ENCODE results near the gene ZFPL1.

The ZFPL1 gene

DNA sequence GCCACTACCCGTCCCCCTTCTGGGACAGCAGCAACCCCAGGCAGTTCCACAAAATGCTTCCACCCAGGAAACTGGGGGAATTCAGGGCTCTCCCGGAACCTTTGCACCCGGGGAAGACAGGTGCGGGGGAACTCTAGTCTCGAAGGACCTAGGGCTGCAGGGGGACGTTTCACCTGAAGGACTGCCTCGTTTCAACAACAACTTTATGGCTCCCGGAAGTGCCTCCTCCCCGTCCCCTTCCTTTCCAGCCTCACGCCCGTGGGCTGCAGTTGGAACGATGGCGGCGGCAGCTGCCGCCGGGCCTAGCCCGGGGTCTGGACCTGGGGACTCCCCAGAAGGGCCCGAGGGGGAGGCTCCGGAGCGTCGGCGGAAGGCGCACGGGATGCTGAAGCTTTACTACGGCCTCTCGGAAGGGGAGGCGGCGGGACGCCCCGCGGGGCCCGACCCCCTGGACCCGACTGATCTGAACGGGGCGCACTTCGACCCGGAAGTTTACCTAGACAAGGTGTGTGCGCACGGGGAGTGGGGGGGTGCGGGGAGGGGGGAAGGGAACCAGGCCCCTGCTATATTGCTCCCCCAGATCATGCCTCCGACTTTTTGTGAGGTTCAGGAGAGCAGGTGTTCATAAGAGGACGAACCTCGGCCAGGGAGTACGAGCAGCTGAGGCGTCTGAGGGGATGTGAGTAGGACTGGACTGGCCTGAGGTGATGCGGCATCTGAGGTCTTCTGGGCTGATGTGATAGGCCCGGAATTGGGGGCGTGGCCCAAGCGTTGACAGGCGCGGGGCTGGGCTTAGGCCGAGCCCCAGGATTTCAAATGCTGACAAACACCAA is 12.2 kb downstream of the ZFPL1 start, which contains the start of gene VPS51:
TSS of gene VPS51 (plus strand) at position 241 of the 833 bp plus-strand sequence. CDS start at position 278, 37 bp downstream.
- DNase-seq, result peak; percentile 87 to 89

DNA sequence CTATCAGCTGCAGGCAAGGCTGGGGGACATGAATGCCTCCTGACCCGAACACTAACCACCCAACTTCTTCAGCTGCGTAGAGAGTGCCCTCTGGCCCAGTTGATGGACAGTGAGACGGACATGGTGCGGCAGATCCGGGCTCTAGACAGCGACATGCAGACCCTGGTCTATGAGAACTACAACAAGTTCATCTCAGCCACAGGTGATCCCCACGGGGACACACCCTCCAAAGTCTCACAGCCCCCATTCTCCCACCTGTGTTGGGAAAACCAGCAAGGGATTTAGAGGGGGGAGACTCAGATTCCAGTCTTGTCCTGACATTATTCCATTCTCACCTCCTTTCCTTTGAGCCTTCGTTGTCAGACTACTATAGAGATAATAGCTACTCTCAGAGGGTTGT is 12.9 kb downstream of the ZFPL1 start:
- DNase-seq, result no peak

DNA sequence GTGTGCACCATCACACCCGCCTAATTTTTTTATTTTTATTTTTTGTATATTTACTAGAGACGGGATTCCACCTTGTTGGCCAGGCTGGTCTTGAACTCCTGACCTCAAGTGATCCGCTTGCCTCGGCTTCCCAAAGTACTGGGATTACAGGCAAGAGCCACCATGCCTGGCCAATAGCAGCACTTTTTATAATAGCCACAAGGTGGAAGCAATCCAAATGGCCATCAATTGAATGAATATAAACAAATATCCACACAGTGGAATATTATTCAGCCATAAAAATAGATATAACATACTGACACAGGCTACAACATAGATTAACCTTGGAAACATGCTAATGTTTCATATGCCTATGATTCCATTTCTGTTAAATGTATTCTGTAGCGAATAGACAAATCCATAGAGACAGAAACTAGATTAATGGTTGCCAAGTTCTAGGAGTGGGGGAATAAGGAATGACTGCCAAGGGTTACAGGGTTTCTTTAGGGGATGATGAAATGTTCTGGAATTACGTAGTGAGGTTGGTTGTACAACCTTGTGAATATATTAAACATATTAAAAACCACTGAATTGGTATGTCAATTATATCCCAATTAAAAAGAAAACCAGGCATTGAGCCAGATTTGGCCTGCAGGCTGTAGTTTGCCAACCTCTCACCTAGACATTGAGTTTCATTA is 16.8 kb downstream of the ZFPL1 start:
- DNase-seq, result no peak

DNA sequence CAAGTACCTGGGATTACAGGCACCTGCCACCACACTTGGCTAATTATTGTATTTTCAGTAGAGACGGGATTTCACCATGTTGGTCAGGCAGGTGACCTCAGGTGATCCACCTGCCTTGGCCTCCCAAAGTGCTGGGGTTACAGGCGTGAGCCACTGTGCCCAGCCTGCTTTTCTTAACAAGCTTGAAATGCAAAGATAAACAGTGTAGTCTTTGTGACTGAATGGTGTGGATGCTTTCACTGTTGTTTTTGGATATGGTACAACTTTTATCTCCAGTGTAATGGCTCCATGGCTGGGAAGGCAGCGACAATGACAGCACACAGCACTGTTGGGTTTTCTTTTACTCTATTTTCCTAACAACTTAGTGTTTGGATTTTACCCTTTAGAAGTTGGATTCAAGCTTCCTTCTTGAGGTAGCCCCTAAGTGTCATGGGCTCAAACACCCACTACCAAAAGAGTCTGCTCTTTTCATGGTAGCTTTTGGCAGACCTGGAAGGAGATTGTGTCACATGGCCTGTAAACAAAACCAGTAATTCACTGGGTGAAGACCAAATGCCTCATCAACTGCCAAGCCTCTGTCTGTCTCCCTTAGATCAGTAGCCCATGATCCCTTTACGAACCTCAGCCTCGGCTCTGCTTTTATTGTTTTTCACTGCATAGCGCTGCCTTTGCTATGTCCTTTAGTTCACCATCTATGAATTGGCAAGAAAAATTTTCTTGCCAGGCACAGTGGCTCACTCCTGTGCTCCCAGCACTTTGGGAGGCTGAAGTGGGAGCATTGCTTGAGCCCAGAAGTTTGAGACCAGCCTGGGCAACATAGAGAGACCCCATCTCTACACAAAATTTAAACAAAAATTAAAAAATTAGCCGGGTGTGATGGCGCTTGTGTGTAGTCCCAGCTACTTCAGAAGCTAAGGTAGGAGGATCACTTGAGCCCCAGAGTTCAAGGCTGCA is 18.4 kb downstream of the ZFPL1 start:
- DNase-seq, result no peak

DNA sequence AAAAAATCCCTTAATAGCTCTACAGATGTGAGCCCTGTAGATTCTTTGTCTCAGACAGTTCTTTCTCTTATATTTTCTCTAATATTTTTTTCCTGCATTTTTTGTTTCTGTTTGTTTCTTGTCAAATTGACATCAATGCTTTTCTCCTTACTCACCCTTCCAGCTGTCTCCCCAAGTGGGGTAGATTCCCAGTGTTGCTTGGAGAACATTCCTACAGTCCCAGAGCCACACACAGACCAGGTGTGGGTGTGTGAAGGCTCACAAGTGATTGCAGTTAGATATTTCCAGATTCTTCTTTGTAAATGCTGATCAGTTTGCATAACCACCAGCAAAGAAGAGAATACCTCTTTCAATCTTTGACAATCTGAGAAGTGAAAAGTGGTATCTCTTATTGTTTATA is 19.5 kb downstream of the ZFPL1 start:
- DNase-seq, result no peak

DNA sequence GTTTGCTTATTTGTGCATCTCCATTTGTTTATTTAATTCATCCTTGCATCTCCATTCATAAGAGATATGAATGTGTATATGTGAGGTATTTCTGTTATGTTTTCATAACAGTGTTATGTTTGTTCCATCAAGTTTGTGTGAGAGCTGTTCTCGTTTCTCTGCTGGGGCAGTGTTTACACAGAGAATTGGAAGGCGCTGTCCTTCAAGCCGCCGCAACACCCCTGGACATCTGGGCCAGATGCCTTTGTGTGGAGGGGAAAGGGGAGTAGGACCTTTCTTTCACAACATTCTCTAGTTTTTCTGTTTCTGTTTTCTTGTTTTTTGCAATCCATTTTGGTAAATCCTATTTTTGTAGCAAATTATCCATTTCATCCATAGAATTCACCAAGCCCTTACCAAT is 20.6 kb downstream of the ZFPL1 start:
- DNase-seq, result no peak

DNA sequence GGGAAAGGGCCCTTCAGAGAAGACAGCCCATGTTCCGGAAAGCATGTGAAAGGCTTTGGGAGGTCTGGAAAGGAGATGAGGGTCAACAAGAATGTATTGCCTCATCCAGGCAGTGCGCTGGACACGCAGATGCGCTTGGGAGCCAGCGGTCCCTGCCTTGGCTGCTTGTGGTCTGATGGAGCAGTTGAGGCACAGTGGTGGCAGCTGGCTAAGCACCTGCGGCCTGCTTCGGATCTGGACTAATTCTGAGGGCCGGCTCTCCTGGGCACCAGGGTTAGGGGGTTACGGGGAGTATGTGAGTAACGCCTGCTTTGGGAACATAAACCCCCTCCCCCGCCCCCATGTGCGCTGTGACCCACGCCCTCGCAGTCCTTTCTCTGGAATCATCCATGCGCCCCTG is 23.1 kb downstream of the ZFPL1 start:
- no peak for DNase-seq

DNA sequence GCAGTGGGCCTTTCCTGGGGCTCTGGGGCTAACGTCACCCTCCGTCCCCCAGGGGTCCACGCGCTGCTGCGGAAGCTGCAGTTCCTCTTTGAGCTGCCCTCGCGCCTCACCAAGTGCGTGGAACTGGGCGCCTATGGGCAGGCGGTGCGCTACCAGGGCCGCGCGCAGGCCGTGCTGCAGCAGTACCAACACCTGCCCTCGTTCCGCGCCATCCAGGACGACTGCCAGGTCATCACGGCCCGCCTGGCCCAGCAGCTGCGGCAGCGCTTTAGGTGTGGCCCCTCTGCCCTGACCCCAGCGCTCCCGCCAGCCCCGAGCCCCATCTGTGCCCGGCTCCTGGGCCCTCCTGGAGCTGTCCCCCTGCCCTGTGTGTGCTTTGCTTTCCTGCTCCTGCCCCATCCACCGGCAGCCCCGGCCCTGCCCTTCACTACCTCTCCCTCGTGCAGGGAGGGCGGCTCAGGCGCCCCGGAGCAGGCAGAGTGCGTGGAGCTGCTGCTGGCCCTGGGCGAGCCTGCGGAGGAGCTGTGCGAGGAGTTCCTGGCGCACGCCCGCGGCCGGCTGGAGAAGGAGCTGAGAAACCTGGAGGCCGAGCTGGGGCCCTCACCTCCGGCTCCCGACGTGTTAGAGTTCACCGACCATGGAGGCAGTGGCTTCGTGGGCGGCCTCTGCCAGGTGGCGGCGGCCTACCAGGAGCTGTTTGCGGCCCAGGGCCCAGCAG is 23.9 kb downstream of the ZFPL1 start:
- no peak for DNase-seq

DNA sequence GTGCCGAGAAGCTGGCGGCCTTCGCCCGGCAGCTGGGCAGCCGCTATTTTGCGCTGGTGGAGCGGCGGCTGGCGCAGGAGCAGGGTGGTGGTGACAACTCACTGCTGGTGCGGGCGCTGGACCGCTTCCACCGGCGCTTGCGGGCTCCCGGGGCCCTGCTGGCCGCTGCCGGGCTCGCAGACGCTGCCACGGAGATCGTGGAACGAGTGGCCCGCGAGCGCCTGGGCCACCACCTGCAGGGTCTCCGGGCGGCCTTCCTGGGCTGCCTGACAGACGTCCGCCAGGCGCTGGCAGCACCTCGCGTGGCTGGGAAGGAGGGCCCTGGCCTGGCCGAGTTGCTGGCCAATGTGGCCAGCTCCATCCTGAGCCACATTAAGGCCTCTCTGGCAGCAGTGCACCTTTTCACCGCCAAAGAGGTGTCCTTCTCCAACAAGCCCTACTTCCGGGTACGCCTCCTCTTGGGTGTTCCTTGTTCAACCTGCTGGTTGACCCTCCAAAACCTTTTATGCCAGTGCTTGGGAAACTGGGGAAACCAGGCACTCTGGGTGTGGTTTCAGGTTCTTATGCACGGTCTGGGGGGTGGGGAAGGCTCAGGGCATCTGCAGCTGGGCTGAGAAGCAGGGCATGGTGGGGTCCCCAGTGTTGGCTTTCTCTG is 24.6 kb downstream of the ZFPL1 start:
- no peak for DNase-seq

DNA sequence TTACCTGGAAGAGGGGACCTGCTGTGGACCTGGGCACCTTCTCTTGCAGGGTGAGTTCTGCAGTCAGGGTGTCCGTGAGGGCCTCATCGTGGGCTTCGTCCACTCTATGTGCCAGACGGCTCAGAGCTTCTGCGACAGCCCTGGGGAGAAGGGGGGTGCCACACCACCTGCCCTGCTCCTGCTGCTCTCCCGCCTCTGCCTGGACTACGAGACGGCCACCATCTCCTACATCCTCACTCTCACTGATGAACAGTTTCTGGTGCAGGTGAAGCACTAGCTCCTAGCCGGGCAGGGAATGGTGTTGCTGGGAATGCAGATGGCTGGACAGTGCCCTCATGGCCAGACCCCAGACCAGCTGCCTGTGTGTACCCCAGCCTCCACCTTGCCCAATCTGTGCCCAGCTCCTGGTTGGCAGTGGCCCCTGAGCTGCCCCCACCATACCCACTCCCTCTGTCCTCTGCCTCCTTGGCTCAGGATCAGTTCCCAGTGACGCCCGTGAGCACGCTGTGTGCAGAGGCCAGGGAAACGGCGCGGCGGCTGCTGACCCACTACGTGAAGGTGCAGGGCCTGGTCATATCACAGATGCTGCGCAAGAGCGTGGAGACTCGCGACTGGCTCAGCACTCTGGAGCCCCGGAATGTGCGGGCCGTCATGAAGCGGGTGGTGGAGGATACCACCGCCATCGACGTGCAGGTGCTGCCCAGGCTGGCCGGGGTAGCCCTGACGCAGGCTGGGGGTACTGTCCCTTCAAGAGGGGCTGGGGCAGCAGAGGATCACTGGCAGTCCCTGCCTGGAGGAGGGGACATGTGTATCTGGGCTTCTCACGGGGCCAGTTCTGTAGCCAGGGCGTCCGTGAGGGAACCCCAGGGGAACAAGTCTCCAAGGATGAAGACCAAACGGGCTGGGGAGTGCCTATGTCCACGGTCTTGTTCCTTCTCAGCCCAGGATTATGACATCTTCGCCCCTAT is 25.5 kb downstream of the ZFPL1 start:
- DNase-seq, result no peak

DNA sequence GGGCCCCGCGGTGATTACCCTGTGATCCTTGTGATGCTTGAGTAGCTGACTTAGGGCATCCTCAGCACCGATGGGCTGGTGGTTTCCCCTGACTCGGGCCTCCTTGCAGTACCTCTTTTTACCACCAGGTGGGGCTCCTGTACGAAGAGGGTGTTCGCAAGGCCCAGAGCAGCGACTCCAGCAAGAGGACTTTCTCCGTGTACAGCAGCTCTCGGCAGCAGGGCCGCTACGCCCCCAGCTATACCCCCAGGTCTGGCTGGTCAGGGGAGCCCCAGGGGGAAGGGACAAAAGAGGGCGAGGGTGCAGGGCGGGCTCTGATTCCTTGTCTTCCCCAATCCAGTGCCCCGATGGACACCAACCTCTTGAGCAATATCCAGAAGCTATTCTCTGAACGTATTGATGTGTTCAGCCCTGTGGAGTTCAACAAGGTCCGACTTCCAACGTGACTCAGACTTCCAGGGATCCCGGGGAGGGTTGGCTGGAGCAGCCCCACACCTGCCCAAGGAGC is 26.4 kb downstream of the ZFPL1 start:
- DNase-seq, result peak; percentile 98 to 99

DNA sequence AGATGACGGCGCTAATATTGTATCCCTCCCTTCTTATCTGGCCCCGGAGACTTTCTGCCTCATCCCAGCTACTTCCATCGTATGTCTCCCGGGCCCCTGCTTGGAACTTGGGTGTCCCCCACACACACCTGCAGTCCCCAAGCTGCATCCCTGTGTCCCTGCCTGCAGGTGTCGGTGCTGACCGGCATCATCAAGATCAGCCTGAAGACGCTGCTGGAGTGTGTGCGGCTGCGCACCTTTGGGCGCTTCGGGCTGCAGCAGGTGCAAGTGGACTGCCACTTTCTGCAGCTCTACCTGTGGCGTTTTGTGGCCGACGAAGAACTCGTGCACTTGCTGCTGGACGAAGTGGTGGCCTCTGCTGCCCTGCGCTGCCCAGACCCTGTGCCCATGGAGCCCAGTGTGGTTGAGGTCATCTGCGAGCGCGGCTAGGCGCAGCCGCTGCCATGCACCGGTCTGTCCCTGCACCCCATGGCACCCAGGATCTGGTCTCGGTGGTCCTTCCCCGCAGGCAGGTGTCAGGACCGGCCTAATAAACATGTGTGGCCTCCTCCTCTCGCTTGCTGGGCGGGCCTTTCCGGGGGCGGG is 27.2 kb downstream of the ZFPL1 start:
- DNase-seq, result no peak

DNA sequence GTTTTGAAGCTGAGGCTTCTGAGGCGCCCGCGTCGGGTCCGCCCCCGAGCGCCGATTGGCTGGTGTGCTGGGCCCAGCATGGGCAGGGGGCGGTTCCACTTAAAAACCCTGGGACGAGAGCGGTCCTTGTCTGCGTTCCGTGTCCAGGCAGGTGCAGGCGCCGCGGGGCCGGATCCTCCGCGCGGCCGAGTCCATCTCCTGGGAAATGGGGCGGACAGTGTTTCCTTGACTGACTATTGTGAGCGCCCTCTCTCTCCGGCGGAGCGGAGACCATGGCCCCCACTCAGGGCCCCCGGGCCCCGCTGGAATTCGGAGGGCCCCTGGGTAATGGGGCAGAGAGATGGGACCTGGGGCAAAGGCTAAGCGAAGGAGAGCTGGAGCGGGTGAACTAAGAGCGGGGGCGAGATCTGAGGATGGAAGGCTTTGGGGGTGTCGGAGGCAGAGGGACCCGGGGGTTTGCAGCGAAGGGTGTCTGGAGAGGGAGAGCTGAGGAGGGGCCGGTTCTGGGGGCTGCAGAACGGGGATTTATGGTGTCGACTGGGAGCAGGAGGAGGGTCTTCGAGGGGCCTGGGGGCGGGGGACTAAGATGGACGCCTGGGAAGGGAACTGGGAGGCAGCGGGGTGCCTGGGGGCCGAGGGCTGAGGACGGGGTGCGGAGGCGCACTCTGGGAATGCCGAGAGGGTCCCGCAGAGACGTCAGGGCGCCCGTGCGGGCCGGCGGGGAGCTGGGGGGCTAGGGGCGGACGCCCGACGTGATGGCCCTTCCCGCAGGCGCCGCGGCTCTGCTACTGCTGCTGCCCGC is 27.9 kb downstream of the ZFPL1 start, which contains the start of gene TM7SF2:
TSS of gene TM7SF2 (plus strand) at position 129 of the 802 bp plus-strand sequence. CDS start at position 273, 144 bp downstream.
- DNase-seq, result peak; percentile 94 to 96

DNA sequence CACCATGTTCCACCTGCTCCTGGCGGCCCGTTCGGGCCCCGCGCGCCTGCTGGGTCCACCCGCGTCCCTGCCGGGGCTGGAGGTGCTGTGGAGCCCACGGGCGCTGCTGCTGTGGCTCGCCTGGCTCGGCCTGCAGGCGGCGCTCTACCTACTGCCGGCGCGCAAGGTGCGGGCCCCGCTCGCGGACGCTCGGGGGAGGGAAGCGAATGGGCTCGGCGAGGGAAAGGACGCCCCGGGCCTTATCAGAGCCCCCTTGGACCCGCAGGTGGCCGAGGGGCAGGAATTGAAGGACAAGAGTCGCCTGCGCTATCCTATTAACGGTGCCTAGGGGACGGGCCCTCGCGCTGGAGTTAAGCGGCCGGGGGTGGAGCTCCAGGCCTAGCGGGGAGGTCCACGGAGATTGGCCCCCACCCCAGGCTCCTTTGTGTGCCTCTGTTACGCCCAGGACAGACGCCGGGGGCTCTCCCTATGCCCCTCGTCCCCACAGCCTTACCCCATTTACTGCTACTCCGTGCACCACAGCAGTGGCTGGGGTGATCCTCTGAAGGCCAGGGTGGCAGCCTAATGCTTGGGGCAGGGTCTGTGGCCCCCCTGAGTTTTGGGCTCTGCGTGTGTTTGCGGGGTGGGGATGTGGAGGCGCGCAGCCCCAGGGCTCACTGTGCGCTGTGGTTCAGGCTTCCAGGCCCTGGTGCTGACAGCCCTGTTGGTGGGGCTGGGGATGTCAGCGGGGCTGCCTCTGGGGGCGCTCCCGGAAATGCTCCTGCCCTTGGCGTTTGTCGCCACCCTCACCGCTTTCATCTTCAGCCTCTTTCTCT is 28.7 kb downstream of the ZFPL1 start:
- DNase-seq, result peak; percentile 79 to 80

DNA sequence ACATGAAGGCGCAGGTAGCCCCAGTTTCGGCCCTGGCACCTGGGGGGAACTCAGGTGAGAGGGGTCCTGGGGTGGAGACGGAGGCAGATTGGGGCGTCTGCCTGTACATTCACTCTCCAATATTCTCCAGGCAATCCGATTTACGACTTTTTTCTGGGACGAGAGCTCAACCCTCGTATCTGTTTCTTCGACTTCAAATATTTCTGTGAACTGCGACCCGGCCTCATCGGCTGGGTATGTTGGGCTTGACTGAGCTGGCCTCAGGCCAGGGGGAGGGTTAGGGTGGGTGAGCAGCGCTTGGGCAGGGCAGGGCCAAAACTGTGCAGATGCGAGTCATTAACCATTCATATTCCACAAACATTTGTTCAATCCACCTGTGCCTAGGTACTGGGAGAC is 29.3 kb downstream of the ZFPL1 start:
- DNase-seq, result no peak

DNA sequence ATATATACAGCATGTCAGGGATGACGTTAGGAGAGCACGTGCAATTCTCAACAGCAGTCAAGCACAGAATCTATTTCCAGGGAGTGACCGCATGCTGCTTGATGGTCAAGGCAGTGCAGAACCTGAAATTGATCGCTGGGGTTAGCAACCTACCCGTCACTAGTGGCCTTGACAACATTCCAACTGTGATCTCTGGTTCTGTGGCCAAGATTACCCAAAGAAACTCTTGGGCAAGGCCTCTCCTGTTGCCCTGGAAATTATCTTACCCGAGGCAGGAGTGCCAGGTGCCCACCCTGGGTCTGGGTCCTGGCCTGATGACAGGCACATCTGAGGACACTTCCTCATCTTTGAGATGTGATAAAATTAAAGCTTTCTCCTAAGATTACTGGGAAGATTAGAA is 29.8 kb downstream of the ZFPL1 start:
- no peak for DNase-seq

DNA sequence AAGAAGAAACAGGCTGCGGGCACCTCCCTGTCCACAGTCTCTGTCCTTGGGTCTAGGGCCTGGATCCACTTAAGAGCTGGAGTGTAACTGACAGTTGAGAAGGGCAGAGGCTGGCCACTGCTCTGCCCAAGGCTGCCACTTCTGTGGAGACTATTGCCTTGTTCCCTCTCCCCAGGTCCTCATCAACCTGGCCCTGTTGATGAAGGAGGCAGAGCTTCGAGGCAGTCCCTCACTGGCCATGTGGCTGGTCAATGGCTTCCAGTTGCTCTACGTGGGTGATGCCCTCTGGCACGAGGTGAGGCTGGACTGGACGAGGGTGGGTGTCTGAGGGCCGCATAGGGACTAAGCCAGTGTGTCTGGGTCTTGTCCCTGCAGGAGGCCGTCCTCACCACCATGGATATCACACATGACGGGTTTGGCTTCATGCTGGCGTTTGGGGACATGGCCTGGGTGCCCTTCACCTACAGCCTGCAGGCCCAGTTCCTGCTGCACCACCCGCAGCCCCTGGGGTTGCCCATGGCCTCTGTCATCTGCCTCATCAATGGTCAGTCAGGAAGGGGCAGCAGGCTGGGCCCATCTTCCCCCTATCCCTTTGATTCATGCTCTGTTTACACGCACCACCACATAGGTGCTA is 30.6 kb downstream of the ZFPL1 start:
- DNase-seq, result no peak

Measured in stimulated activated CD4-positive, alpha-beta T cell treated with anti-CD3 and anti-CD28 coated beads, Interleukin-2, amount 100 ng/mL, for 24 hours (primary cell).